Measurements from ENCODE around the gene MANSC1.
"Not testable (repeated sequence)": the region's sequence is repeated elsewhere in the genome, so short reads cannot be mapped to it uniquely, and the experiment has no call there.

The MANSC1 gene

DNA sequence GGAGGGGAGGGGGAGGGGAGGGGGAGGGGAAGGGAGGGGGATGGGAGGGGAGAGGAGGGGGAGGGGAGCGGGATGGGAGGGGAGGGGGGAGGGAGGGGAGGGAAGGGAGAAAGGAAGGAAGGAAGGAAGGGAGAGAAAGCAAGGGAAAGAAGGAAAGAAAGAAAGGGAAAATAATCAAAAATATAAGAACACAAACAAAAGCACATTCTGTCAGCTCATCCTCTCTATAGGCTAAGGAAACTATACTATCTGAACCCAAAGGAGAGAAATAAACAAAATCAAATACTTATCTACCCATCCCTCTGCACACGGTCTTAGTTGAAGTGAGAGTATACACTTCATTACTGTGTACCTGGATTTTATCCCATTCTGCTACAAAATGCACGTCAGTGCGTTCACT is 26.9 kb downstream of the MANSC1 start:
- DNase-seq: no peak

DNA sequence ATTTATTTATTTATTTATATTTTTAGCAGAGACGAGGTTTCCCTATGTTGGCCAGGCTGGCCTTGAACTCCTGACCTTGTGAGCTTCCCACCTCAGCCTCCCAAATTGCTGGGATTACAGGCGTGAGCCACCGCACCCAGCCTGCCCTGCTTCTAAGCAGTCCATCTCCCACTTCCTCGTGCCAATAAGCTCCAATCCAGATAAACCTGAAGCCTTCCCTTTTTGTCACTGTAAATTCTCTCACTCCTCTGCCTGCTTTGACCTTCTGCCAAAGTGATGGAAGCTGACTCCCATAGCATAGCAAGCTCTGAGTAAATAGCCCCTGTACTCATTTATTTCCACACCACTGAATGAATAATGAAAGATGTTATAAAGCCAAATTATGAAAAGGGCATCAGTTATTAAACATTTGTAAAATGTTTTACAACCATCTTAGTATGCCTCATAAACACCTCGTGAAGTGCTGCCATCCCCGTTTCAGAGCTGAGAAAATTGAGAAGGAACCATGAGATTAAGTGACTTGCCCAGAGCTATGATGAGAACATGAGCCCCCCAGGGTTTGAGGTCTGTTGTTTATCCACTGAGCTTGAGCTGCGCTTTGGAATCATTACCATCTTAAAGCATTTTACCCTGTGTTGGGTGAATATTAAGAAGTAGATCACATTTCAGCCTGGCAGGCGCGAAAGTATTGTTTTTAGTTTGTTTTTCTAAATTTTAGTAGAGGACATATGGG is 30.4 kb downstream of the MANSC1 start:
- no peak for DNase-seq

DNA sequence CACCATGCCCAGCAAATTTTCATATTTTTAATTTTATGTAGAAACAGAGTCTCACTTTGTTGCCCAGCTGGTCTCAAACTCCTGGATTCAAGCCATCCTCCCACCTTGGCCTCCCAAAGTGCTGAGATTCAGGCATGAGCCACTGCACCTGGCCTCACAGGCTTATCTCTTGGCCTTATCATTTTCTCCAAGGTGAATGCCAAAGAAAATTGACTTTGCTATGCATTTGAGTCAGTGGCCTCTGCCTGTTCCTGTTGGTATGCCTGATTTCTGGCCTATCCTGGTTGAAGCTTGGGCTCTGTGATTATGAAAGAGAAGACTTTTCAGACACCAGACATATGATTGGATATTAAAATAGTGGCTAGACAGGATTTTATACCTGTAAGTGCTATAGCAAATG is 34.2 kb downstream of the MANSC1 start:
- no peak for DNase-seq

DNA sequence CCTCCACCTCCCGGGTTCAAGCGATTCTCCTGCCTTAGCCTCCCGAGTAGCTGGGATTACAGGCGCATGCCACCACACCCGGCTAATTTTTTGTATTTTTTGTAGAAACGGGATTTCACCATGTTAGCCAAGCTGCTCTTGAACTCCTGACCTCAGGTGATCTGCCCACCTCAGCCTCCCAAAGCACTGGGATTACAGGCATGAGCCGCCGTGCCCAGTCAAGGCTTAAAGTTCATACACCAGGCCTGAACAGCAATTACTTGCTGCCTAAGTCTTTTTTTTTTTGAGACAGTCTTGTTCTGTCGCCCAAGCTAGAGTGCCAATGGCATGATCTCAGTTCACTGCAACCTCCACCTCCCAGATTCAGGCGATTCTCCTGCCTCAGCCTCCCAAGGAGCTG is 39.3 kb downstream of the MANSC1 start:
- DNase-seq: not testable (repeated sequence)

DNA sequence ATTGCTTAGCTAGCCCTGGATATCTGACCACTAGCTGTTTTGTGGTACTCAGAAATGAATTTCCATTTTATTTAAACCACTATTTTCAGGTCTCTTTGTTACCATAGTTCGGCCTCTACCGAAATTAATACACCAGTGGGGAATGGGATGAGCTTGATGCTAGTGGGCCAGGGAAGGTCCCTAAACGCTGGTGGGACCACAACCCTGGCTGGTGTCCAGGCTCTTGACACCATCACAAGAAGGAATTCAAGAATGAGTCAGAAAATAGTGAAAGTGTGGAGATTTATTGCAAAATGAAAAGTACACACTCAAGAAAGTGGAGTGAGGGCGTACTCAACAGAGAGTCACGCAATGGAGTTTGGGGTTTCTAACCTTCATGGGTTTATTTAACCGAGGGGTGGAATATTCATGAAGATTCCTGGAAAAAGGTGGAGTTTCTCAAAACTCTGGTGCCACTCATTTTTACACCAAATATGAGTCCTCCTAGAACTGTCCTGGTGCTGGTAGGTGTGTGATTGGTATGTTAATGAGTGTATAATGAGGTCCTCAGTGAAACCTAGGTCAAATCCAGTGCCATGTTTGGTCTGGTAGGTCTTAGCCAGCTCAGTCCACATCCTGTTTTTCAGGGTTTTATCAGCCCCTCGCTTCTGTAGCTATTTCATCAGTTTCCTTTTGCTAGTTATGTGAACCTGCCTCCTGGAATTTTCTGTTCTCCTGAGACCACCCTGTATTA is 44.3 kb downstream of the MANSC1 start:
- DNase-seq: no peak

DNA sequence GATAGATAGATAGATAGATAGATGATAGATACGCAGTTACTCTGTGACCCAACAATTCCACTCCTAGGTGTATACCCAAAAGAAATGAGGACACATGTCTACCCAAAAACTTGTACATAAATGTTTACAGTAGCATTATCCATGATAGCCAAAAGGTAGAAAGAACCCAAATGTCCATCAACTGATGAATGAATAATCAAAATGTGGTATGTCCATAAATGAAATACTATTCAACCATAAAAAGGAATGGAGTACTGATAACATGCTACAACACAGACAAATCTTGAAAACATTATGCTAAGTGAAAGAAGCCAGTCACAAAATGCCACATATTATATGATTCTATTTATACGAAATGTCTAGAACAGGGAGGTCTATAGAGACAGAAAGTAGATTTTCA is 47.1 kb downstream of the MANSC1 start:
- DNase-seq: no peak

DNA sequence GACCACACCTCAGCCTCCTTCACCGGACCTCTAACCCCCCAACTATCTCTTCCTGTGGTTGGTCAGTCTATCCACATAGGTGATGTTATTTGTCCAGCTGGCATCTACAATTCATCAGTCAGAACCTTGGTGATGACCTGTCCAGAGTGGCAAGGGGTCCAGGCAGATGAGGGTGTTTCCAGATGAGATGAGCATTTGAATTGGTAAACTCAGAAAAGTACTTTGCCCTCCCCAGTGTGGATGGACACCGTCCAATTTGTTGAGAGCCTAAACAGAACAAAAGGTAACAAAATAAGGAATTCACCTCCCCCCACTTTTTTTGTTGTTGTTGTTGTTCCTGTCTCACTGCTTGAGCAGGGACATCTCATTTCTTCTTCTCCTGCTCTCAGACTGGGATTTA is 48.9 kb downstream of the MANSC1 start:
- no peak for DNase-seq

DNA sequence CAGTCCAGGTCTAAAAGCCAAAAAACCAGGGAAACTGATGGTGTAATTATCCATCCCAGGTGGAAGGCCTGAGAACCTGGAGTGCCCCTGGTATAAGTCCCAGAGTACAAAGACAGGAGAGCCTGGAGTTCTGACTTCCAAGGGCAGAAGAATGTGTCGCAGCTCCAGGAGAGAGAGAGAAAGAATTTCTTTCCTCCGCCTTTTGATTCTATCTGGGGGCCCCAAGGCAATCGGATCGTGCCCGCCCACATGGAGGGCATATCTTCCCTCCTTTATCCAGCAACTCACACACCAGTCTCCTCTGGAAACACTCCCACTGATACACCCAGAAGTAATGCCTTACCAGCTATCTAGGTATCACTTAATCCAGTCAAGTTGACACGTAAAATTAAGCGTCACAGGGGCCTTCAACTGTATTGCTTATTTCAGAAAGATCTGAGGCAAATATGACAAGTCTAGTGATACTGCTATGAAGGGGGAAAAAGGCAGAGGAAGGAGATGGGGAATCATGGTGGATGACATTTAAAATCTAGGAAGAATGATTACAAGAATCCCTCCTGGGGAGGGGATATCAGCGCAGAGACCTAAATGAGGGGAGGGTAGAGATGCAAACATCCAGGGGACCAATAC is 52.7 kb downstream of the MANSC1 start:
- DNase-seq: no peak

DNA sequence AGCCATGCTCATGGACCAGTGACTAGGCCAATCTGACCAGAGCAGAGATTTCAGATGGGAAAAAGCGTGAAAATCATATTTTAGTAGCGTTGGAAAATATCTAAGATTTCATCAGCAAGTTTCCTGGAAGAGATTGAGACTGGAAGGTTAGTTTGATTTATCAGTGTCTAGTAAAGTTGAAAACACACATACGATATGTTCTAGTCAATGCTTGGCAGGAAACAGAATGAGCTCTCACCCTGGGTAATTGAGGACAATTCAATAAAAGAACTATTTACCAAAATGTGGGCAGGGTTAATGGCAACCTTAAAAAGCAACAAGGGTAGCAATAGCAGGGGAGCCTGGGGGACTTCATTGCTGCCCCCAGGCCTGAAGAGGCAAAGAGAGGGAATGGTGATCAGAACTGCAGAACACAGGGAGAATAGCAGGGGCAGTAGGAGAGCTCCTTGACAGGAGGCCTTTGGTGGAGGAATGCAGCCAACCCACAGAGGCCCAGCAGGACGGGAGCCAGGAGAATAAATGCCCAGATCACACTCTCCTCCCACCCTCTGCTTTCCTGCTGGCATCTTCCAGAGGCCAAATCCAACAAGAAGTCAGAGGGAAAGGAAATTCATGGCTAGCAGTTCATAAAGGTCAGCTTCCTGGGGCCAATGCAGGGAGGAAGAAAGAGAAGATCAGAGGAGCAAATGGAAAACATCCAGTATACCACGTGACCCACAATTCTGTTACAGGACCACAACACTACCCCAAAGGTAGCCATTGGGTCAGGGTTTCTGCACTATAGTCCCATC is 55.6 kb downstream of the MANSC1 start:
- DNase-seq: no peak

DNA sequence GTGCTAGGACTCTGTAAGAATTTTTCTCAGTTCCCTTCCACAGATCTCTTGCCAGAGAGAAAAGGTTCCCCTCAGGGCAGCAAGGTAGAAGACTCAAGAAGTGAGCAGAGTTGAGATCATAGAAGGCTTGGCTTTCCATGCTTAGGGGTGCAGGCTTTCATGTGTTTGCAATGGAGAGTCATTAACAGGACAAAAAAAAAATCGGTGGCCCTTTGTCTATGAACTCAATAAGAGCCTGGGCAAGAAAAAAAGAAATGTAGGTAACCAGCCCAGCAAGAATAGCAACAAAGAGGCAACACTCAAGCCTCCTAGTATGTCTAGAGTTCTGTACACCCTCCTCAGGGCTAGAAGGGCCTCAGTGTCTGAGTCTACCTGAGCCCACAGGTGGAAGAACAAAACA is 59.8 kb downstream of the MANSC1 start:
- no peak for DNase-seq

DNA sequence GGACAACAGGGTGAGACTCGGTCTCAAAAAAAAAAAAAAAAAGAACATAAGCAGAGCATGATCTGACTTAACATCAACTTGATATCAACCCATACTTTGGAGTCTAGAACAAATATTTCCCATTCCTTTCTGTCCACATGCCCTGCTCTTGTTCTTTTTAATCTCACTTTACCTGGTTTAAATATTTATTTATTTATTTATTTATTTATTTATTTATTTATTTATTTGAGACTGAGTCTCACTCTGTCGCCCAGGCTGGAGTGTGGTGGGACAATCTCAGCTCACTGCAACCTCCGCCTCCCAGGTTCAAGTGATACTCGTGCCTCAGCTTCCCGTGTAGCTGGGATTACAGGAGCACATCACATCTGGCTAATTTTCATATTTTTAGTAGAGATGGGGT is 63.6 kb downstream of the MANSC1 start:
- DNase-seq: no peak

DNA sequence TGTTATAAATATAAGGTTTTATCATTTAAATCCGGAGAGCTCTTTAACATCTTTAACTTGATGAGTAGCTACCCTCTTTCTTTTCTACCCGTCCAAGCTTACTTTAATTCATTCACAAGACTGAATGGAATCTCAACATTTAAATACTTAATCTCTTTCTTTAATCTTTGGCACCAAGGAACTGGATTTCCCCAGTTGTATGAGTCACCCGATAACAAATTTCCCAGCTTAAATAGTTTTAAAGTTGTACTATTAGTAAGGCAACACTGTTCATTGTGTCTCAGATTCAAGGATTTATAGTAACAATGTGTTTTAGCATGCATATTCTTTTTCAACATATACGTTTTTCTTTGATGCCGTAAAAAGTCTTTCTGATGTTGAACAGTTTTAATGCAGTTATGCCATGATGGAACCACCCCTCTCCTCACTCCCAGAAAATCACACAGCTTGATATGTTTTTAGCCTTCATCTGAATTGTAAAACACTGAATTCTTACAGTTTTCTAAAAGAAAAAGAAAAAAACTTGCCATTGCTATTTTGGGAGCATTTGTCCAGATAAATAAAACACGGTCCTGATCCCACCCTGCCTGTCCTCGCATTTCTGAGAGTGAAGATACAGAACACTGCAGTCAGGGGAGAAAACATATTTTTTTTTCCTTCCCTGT is 67.1 kb downstream of the MANSC1 start:
- DNase-seq: no peak

DNA sequence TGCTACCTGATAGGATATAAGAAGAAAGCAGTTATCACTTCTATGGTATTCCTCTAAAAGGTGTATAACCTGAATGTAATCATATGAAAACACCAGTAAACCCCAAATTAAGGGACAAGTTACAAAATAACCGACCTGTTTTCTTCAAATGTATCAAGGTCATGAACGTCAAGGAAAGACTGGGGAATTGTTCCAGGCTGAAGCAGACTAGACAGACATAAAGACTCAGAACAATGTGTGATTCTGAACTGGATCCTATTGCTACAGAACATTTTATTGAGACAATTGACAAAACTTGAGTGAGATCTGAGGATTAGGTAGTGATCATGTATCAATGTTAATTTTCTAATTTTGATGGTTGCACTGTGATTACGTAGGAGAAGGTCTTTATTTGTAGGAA is 67.8 kb downstream of the MANSC1 start:
- no peak for DNase-seq

DNA sequence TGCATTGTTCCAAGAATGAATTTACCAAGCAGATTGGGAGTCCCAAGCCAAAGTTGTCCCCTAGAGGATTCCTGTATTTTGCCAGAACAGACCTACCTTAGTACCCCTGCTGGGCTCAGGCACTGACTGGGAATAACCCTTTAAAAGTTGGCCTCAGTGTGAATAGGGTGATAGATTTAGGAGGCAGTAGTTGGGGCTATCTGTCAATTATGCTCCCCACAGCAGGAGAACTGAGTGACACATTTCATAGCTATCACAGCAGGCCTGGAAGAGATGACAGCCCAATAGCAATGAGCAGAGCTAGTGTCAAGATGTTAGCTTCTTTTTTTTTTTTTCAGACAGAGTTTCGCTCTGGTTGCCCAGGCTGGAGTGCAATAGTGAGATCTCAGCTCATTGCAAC is 68.9 kb downstream of the MANSC1 start:
- no peak for DNase-seq

DNA sequence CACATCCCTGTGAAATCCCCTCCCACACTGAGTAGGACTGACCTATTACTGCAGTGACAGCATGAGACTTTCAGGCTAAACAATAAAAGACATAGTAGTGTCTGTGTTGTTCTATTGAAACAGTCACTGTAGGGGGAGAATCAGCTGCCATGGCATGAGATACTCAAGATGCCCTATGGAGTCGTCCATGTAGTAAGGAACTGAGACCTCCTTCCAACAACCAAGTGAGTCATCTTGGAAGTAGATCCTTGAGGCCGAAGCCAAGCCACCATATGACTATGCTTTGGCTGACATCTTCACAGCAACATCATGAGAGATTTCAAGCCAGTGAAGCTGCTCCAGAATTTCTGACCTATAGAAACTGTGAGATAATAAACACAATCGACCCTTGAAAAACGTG is 71.1 kb downstream of the MANSC1 start:
- DNase-seq: no peak
